HG03571 (cell line): ENCODE data around the gene XYLT1.
"Not testable (repeated sequence)": the region's sequence is repeated elsewhere in the genome, so short reads cannot be mapped to it uniquely, and the experiment has no call there.

Experiments used
- ATAC-seq: cut with Tn5 transposase; IDR thresholded peaks from one replicate; pipeline ENCODE4 v1.9.1; 2021; ENCODE audit not compliant: unreplicated experiment

XYLT1 gene

DNA sequence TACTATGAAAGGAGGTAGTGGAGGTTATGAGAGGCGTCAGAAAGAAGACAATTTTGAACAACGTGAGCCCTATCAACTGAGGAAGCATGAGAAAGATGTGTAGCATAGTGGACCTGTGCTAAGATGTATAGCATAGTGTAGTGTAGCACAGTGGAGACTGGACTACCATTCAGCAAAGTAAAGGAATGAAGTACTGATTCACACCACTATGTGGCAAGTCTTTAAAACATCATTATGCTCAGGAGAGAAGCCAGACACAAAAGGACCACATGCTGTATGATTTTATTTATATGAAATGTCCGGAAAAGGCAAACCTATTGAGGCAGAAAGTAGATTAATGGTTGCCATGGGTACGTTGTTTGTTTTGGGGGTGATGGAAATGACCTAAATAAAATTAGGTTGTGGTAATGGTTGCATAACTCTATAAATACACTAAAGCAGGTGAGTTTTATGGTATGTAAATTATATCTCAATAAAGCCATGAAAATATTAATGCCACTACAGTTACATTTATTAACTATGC is 20.4 kb upstream of the XYLT1 start:
- ATAC-seq = no peak

DNA sequence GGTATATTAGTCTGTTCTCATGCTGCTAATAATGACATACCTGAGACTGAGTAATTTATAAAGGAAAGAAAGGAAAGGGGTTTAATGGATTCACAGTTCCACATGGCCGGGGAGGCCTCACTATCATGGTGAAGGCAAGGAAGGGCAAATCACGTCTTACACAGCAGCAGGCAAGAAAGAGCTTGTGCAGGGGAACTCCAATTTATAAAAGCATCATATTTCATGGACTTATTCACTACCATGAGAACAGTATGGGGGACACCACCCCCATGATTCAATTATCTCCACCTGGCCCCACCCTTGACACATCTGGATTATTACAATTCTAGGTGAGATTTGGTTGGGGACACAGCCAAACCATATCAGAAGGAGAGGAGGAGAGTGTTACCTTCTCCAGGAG is 17.7 kb upstream of the XYLT1 start:
- no peak for ATAC-seq

DNA sequence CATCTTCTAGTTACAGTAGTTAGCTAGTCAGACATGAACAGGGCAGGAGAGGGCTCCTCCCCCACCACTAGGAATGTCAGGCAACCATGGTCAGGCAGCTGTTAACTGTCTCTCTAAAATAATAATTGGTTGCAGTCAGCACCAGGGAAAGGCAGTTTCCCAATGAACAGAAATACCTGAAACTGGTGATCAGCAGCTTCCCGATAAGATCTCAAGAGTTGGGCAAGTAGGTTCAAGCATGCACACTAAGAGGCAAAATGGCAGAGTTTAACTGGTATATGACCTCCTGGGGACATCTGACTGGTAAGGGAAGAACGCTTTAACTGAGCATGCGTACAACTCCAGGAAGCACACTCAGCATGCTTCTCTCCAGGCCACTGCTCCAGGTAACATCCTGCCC is 12.6 kb upstream of the XYLT1 start:
- no peak for ATAC-seq

DNA sequence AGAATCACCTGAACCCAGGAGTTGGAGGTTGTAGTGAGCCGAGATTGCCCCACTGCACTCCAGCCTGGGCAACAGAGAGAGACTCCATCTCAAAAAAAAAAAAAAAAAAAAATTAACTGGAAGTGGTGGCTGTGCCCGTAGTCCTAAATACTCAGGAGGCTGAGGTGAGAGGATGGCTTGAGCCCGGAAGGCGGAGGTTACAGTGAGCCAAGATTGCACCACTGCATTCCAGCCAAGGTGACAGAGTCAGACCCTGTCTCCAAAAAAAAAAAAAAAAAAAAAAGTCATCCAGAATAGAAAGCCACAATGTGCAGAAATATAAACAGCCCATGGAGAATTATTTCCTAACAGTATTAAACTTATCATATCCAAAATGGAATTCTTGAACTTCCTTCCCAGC is 11.6 kb upstream of the XYLT1 start:
- ATAC-seq = not testable (repeated sequence)

DNA sequence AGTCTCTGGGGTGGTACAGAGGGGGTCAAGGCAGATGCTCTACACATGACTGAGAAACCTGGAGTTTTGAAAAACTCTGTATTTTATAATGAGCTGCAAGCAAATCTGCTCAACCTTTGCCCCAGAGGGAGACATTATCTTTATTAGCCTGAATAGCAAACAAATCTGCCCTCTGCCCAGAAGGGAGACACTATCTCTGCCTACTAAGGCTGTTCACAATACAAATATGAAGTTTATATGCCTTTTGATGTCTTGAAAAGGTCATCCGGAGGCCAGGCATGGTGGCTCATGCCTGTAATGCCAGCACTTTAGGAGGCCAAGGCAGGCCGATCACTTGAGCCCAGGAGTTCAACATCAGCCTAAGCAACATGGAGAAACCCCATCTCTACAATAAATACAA is 11.0 kb upstream of the XYLT1 start:
- no peak for ATAC-seq

DNA sequence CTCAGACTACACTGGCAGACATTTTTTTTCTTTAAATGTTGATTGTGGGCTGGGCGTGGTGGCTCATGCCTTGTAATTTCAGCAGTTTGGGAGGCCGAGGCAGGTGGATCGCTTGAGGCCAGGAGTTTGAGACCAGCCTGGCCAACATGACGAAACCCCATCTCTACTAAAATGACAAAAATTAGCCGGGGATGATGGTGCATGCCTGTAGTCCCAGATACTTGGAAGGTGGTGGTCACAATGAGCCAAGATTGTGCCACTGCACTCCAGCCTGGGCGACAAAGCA is 6.4 kb upstream of the XYLT1 start:
- not testable (repeated sequence) for ATAC-seq

DNA sequence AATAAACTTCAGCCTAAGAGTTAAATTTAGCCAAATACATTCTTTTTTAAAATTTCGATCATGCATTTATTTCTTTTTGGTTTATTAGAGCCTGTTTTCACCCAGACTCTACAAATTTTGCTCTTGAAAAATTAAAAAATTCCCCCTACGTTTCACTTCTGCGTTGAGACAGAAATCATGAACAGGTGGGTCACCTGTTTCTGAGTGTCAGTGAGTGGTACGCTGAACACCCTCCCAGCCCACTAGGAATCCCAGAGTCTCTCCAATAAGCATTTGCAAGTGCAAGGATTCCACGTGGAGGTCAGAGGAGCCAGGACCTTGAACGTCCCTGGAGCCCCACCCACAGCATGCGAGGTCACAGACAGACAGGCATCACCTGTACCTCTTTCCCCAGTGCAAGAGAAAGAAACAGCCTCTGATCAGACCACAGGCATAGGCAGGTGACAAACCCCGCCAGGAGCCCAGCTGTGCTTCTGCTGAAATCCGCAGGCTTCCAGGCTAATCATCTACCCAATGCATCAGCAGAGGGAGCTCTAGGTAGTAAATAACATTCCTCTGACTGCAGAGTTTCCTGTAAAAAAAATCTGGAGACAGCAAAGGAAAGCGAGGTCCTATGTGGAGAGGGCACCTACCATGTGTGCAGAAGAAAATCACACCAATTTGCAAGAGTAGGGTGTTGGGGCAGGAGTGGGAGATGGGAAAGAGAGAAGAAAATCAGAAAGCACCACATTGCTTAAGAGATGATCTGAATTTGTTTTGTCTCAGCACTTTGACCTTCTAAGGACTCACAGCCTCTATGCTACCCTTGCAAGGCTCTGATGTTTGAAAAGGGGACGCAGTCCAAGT is 5.9 kb upstream of the XYLT1 start:
- no peak for ATAC-seq

DNA sequence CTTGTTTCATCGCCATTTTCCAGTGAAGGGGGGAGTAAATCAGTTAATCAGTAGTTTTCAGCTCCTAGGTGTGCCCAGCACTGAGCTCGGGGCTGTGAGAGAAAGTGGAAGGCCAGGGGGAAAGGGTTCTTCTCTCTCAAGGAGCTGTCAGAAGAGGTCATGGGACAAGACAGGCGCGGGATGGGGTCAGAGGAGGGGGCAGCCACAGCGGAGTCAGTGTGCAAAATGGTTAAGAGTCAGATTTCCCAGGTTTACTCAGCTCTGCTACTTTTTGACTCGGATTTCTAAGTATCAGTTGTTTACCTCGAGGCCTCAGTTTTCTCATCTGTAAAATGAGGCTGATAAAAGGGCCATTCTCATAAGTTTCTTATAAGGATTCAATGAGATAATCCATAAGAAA is 4.3 kb upstream of the XYLT1 start:
- no peak for ATAC-seq

DNA sequence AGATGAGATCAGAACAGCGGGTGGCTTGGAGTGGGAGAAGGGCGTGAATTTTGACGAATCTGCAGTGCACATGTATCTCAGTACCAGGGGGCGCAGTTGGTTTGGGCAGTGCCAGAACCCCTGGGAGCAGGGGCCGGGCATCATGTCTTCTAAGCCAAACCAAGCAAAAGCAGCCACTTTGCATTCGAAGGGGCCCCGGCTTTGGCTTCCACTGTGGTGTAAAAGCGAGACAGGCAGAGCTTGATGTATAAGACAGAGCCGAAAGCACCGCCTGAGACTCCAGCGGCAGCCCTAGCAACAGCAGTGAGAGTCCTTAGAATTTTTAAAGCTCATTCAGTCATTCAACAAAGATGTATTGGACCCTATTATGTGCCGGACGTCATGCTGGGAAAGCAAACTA is 3.8 kb upstream of the XYLT1 start:
- ATAC-seq = no peak

DNA sequence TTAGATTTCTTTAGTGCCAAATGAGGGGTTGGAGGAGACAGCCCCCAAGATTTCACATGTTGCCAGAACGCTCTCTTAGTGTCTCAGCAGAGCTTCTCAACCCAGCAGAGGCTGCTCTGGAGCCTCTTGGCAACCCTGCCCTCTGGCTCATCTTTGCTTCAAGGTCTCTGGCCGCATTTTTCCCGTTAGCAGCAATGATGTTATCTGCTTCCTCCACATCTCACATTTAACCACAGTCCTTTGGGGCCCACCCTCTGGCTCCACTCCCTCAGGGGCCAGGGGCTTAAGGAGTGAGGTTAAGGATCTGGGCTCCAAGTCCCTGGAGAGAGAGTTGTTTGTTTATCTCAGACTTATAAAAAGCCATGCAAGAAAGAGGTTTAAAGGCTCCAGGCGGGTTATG is 3.3 kb upstream of the XYLT1 start:
- ATAC-seq = no peak

DNA sequence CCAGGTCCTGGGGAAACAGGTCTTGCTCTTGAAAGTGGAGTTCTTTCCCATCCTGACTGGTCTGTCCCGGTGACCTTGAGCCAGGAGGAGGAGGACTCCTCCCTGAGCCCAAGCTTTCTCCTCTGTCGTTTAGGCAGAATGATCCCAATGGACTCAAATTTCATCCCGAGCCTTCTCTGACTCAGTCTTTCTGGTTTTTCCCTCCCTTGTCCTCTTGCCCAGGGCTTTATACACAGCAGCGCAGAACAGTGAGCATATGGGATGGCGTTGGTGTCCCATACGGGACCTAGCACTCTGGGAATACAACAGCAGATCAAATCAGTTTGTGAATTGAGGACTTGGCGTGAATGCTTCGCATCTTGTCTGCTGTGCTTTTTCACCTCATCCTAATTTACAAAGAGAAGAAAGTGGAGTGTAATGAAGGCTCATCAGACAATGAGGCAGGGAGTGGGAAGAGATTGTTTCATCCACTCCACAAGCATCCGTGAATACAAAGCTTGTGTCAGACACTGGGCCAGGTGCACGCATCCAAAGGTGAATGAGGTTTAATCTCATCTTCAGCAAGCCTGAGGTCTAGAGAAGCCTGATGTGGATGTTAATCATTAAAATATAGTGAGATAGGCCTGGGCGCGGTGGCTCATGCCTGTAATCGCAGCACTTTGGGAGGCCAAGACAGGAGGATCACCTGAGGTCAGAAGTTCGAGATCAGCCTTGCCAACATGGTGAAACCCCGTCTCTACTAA is 1.1 kb upstream of the XYLT1 start:
- ATAC-seq = no peak

DNA sequence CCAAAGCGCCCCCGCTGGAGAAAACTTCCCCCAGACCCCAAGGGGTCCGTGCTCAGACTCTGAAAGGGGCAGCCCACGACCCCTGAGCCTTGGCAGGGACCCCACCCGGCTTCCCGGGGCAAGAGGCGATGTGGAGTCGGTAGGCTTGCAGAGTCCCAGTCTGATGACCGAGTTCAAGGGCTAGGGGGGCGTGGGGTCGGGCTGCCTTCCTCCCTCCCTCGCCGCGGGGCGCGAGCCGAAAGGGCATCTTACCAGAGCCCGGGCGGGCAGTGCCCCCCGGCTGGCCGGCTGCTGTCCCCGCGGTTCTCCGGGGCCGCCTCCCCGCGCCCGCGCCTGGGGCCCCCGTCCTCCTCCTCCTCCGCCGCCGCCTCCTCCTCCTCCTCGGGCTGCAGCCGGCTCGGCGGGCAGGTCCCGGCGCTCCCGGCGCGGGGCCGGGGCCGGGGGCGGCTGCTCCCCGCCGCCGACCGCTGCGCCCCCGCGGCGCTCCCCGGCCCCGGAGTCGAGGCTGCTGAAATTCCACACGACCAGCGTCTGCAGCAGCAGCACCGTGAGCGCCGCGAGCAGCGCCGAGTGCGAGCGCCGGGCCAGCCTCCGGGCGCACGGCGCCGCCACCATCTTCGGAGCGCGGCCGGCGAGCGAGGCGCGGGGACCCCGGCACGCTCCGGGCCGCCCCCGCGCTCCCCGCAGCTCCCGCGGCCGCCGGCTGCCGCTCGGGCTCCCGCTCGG is 415 bp downstream of the XYLT1 start:
- ATAC-seq = no peak

DNA sequence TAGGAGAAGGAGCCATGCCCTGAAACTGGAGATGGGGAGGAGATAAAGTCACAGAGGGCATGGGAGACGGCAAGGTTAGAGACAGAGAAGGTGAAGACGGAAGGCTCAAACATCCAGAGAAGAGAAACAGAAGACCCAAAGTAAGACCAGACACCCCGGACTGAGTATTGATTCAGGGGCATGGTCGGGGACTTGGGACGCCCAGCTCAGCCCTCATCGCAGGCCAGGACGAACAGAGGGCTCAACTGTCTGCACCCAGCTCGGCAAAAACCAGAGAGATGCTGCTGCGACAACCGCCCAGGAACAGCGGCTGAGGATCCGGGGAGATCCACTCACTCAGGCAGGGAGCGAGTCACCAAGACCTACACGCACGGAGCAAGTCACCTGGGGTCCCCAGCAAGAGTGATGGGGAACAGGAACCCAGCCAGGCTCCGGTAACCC is 999 bp downstream of the XYLT1 start:
- ATAC-seq = no peak

DNA sequence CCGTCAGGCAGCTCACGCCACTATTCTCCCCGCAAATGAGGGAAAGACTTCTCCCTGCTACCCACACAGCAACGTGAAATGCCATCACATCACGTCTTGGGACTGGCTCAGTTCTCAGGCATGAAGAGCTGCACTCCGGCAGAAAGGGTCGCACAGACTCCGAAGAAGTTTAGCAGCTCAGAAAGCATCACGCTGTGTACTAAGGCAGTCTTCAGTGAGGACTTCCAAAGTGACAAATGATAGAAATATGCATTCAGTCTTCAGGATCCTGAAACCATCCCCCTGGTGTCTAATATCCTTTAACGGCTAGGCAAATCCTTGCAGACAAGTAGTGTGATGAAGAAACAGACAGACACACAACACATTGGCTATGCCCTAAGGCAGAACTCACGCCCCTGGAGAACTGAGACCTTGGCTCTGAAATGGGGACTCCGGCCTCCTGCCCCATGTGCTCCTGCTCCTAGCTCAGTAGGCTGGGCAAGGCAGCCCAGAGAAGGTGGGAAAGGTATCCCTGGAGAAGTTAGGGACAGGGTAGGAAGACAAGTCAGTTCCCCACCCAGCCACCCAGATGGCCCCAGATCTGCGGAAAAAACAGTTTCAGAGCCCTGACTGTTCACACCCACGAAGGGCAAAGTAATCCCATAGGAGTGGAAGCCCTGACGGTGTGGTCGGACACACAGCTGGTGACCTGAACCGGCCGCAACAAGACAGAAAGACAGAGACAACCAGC is 1.6 kb downstream of the XYLT1 start:
- no peak for ATAC-seq

DNA sequence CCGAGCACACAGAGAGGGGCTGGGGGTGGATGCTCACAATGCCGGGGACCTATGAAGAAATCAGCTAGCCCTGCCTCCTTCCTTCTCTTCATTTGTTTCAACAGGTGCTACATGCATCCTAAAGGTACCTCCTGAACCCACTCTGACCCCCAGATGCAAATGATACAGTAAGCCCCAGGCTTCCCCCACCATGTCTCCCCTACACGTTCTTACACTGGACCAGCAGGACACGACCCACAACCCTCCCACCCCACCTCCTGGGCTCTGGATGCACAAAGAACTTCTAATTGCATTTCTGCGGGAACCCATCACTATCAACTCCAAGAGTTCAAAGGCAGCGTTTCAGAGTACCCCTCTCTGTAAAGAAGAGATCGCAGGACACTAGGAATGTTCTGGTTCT is 2.1 kb downstream of the XYLT1 start:
- ATAC-seq = no peak

DNA sequence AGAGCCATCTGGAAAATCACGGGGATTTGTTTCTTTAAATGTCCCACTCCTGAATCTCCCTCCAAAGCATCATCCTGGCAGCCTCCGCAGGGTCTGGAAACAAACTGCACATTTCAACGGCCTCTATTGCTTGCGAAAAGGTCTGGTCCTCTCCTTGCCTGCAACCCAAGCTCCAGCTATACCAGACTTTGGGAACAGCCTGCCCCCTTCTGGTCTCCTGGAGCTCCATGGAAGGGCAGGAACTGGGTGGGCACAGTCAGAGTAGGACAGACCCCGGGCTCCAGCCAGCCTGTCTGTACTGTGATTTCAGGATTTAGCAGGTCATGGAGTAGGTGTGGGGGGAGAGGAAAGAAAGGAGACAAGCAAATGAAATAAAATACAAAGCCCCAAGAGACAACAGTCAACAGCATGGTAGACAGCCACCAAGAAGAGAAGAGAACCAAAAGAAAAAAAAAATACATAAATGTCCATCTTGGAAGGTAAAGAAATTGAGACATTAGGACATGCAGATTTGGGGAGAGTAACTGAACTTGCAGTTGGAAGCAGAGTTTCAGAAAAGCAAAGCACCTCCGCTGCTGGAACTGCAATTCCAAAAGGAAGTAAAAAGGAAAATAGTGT is 2.7 kb downstream of the XYLT1 start:
- no peak for ATAC-seq

DNA sequence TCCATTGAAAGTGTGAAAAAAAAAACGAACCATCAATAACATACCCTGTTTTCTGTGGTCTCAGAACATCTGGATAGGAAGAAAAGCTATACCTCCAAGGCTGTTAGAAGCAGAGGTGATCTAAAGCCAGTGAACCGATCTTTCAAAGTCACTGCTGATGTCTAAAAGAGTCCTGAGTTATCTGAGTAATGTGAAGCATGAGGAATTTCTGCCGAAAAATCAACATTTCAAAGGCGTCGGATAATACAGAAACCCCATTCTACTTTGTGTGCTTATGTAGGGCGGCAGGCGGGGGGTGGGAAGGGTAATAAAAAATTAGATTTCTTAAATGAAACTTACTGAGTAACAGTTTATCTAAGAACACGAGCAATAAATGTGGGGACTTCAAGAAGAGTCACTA is 3.9 kb downstream of the XYLT1 start:
- ATAC-seq = no peak

DNA sequence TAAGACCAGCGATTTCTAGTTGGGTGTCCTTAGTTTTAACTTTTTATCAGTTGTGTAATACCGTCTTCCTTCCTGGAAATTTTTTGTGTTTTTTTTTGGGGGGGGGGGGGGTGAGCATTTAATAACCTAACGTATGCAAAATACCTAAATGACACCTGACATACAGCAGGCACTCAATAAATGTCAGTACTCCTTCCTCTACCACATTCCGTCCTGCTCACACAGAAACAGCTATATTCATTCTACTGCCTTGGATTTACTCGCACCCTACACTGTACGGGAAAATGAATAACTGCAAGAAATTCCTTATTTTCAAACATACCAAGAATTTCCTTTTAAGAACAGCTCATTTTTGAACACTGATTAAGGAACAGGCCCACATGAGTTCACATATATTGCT is 5.3 kb downstream of the XYLT1 start:
- no peak for ATAC-seq

DNA sequence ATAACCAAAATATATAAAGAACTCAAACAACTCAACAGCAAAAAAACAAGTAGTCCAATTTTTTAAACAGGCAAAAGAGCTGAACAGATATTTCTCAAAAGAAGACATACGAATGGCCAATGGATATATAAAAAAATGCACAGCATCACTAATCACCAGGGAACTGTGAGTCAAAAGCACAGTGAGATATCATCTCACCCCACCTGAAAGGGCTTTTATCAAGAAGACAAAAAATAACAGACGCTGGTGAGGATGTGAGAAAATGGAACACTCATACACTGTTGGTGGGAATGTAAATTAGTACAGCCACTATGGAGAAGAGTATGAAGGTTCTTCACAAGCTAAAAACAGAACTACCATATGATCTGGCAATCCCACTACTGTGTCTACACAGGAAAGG is 7.4 kb downstream of the XYLT1 start:
- ATAC-seq = no peak

DNA sequence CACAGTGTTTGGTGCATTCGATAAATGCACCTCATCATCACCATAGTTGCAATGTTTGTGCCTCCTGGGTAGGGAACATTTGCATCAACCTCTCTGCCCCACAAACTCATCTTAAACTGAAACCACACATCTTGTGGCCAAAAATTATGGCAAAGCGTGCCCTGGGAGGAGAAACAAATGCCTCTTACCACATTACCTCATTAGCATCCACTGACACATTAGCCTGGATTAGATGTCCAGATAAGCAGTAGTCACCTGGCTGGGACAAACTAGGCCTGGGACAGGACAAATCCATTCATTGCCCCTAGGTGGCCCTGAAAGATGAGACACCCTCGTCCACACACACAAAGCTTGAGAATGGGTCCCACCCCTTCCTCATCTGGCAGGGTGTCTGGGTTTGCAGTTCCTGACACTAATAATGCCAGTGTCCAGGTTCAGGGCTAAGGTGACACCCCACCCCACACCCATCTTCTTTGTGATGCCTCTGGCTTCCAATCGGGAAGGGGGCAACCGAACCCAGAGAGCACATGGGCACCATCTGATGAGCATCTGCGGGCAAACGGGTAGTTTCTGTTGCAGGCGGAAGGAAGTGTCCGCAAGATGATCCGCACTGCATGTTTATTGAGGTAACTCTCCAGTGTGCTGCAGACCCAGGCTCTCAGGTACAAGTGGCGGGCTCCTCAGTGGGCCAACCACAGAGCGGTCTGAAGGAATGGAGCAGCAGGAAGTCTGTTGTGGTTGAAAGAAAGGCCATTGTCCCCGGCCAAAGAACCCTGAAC is 8.6 kb downstream of the XYLT1 start:
- ATAC-seq = no peak
